Neural crest cell (in vitro differentiated cells): ENCODE data around the gene LPP. TPM values are rescaled to one million over a fixed set of nuclear protein-coding genes. Genes with fewer than 3 reads are reported as not detected.

Source experiments
- DNase-seq: peaks from one replicate; pipeline ENCODE4 v3.0.0; 2021; ENCODE audit warnings: low read depth, mixed read lengths, low spot score
- H3K27ac Mint-ChIP-seq: one replicate; pipeline ENCODE4 v1.8.0; 2021; ENCODE audit warnings: mild to moderate bottlenecking, mixed read lengths; ENCODE audit not compliant: unreplicated experiment
- H3K27me3 Mint-ChIP-seq: 2 replicates; pipeline ENCODE4 v1.8.0; 2021; ENCODE audit warnings: low read depth, mild to moderate bottlenecking, mixed read lengths
- H3K36me3 Mint-ChIP-seq: 2 replicates; pipeline ENCODE4 v1.8.0; 2021; ENCODE audit warnings: low read depth, mild to moderate bottlenecking, mixed read lengths
- H3K4me1 Mint-ChIP-seq: 2 replicates; pipeline ENCODE4 v1.8.0; 2021; ENCODE audit warnings: mixed read lengths
- H3K4me3 Mint-ChIP-seq: one replicate; pipeline ENCODE4 v1.8.0; 2021; ENCODE audit warnings: mild to moderate bottlenecking, mixed read lengths
- H3K9me3 Mint-ChIP-seq: 2 replicates; pipeline ENCODE4 v1.8.0; 2021; ENCODE audit warnings: mixed read lengths
- CTCF ChIP-seq: fragments of 200-600 bp; sonication (generic); conservative IDR thresholded peaks from 2 replicates; pipeline ENCODE4 v1.5.0; 2021; ENCODE audit warnings: antibody characterized with exemption, mild to moderate bottlenecking
- total RNA-seq: library from RNA; stranded (reverse); gene quantifications from 2 replicates; pipeline ENCODE4 v1.2.1, GENCODE V29; 2021

LPP gene
- total RNA-seq, 1 donor from 2014 or later: 38.7 TPM

GRCh38 chr3:188673646-188674186, 519.8 kb downstream of the LPP start:
- TF ChIP-seq CTCF: no peak
- peaks cover 6% of the 10 kb centered on the region for H3K9me3 Mint-ChIP-seq
- H3K27ac Mint-ChIP-seq: no peak overlapping the region
- H3K36me3 Mint-ChIP-seq: peaks cover 3% of the 10 kb centered on the region
- no peak for DNase-seq
- H3K27me3 Mint-ChIP-seq: no peaks in the 10 kb centered on the region
- H3K4me1 Mint-ChIP-seq: peaks cover 13% of the 10 kb centered on the region
- H3K4me3 Mint-ChIP-seq: no peak overlapping the region

GRCh38 chr3:188674595-188674994, 520.6 kb downstream of the LPP start:
- H3K9me3 Mint-ChIP-seq: peaks cover 4% of the 10 kb centered on the region
- H3K36me3 Mint-ChIP-seq: no peaks in the 10 kb centered on the region
- TF ChIP-seq CTCF: no peak
- H3K27me3 Mint-ChIP-seq: no peaks in the 10 kb centered on the region
- peaks cover 19% of the 10 kb centered on the region for H3K4me1 Mint-ChIP-seq
- no peak overlapping the region for H3K4me3 Mint-ChIP-seq
- no peak overlapping the region for H3K27ac Mint-ChIP-seq
- no peak for DNase-seq

- Mint-ChIP-seq H3K4me3 (no peak overlapping the region), H3K36me3 (no peaks in the 10 kb centered on the region), H3K27ac (no peak overlapping the region), H3K27me3 (no peaks in the 10 kb centered on the region), H3K9me3 (peaks cover 4% of the 10 kb centered on the region), H3K4me1 (peaks cover 20% of the 10 kb centered on the region)
- TF ChIP-seq CTCF: no peak
- no peak for DNase-seq
Observed at GRCh38 chr3:188677344-188677743, 523.4 kb downstream of the LPP start.

- no peak for DNase-seq
- H3K27me3 Mint-ChIP-seq: no peaks in the 10 kb centered on the region
- H3K4me3 Mint-ChIP-seq: no peak overlapping the region
- no peak overlapping the region for H3K27ac Mint-ChIP-seq
- TF ChIP-seq CTCF: no peak
- H3K36me3 Mint-ChIP-seq: no peaks in the 10 kb centered on the region
- peaks cover 22% of the 10 kb centered on the region for H3K4me1 Mint-ChIP-seq
- peaks cover 4% of the 10 kb centered on the region for H3K9me3 Mint-ChIP-seq
Observed at GRCh38 chr3:188680189-188680588, 526.2 kb downstream of the LPP start.

GRCh38 chr3:188680605-188681004, 526.6 kb downstream of the LPP start:
- H3K4me1 Mint-ChIP-seq: peaks cover 24% of the 10 kb centered on the region
- H3K27me3 Mint-ChIP-seq: no peaks in the 10 kb centered on the region
- H3K36me3 Mint-ChIP-seq: no peaks in the 10 kb centered on the region
- H3K27ac Mint-ChIP-seq: no peak overlapping the region
- peaks cover 4% of the 10 kb centered on the region for H3K9me3 Mint-ChIP-seq
- no peak for TF ChIP-seq CTCF
- DNase-seq: no peak
- H3K4me3 Mint-ChIP-seq: no peak overlapping the region

DNA sequence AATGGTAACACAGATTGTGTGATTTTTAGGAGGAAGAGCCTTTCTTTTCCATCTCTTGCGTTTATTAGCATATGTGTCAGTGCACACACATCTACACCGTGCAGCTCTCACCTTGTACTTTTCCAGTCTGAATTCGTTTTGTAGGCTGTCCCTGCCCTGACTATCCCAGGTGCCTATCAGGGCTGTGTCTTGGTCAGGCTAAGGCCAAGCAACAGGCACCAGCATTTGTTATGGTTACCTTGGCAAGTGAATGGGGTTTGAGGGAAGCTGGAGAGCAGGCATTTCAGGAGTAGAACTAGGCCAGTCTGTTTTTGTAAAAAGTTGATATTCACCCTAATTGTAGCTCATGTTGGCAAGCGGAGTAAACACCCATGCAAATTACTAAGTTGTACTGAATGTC, 528.4 kb downstream of the LPP start:
- H3K27ac Mint-ChIP-seq: no peak overlapping the region
- H3K27me3 Mint-ChIP-seq: no peaks in the 10 kb centered on the region
- H3K9me3 Mint-ChIP-seq: peaks cover 3% of the 10 kb centered on the region
- H3K36me3 Mint-ChIP-seq: no peaks in the 10 kb centered on the region
- peaks cover 24% of the 10 kb centered on the region for H3K4me1 Mint-ChIP-seq
- TF ChIP-seq CTCF: no peak
- no peak overlapping the region for H3K4me3 Mint-ChIP-seq
- no peak for DNase-seq
